ENCODE results near the gene DLG2. TPM values are rescaled to one million over a fixed set of nuclear protein-coding genes. Genes with fewer than 3 reads are reported as not detected.

Gene DLG2
- total RNA-seq, 1 donor from 2014 or later: 5.1 TPM

GRCh38 chr11:84089072-84090057 is 1537.8 kb downstream of the DLG2 start:
- no peak overlapping the region for H3K27ac Mint-ChIP-seq (ENCODE audit: unreplicated experiment)
- TF ChIP-seq CTCF (IDR thresholded peaks at IDR 0.05; ENCODE audit: unreplicated experiment): no peak

GRCh38 chr11:84071851-84072250 is 1555.3 kb downstream of the DLG2 start:
- H3K9me3 Mint-ChIP-seq (ENCODE audit: unreplicated experiment): no peaks in the 10 kb centered on the region
- H3K27me3 Mint-ChIP-seq (ENCODE audit: unreplicated experiment): no peaks in the 10 kb centered on the region
- H3K4me3 Mint-ChIP-seq (ENCODE audit: unreplicated experiment): no peak overlapping the region
- peaks cover 3% of the 10 kb centered on the region for H3K4me1 Mint-ChIP-seq (ENCODE audit: unreplicated experiment)
- no peak for TF ChIP-seq CTCF (IDR thresholded peaks at IDR 0.05; ENCODE audit: unreplicated experiment)
- no peak for DNase-seq (ENCODE audit: low spot score)
- no peak overlapping the region for H3K27ac Mint-ChIP-seq (ENCODE audit: unreplicated experiment)
- no peaks in the 10 kb centered on the region for H3K36me3 Mint-ChIP-seq (ENCODE audit: low read depth, unreplicated experiment)

More at GRCh38 chr11:84089072-84090057, 1537.8 kb downstream of the DLG2 start:
- Mint-ChIP-seq H3K36me3 (ENCODE audit: low read depth, unreplicated experiment) (no peaks in the 10 kb centered on the region), H3K9me3 (ENCODE audit: unreplicated experiment) (no peaks in the 10 kb centered on the region), H3K4me1 (ENCODE audit: unreplicated experiment) (peaks cover 2% of the 10 kb centered on the region), H3K27me3 (ENCODE audit: unreplicated experiment) (no peaks in the 10 kb centered on the region), H3K4me3 (ENCODE audit: unreplicated experiment) (no peak overlapping the region)
- DNase-seq (ENCODE audit: low spot score): no peak

- H3K27me3 Mint-ChIP-seq (ENCODE audit: unreplicated experiment): no peaks in the 10 kb centered on the region
- no peaks in the 10 kb centered on the region for H3K9me3 Mint-ChIP-seq (ENCODE audit: unreplicated experiment)
- TF ChIP-seq CTCF (IDR thresholded peaks at IDR 0.05; ENCODE audit: unreplicated experiment): no peak
- H3K4me3 Mint-ChIP-seq (ENCODE audit: unreplicated experiment): no peak overlapping the region
- no peaks in the 10 kb centered on the region for H3K4me1 Mint-ChIP-seq (ENCODE audit: unreplicated experiment)
- no peak for DNase-seq (ENCODE audit: low spot score)
- no peaks in the 10 kb centered on the region for H3K36me3 Mint-ChIP-seq (ENCODE audit: low read depth, unreplicated experiment)
- no peak overlapping the region for H3K27ac Mint-ChIP-seq (ENCODE audit: unreplicated experiment)
Observed at GRCh38 chr11:84069048-84069447, 1558.1 kb downstream of the DLG2 start.

GRCh38 chr11:84061726-84062125 is 1565.4 kb downstream of the DLG2 start:
- H3K27ac Mint-ChIP-seq (ENCODE audit: unreplicated experiment): no peak overlapping the region
- H3K36me3 Mint-ChIP-seq (ENCODE audit: low read depth, unreplicated experiment): no peaks in the 10 kb centered on the region
- no peak overlapping the region for H3K4me3 Mint-ChIP-seq (ENCODE audit: unreplicated experiment)
- TF ChIP-seq CTCF (IDR thresholded peaks at IDR 0.05; ENCODE audit: unreplicated experiment): no peak
- no peaks in the 10 kb centered on the region for H3K9me3 Mint-ChIP-seq (ENCODE audit: unreplicated experiment)
- no peaks in the 10 kb centered on the region for H3K4me1 Mint-ChIP-seq (ENCODE audit: unreplicated experiment)
- H3K27me3 Mint-ChIP-seq (ENCODE audit: unreplicated experiment): no peaks in the 10 kb centered on the region
- DNase-seq (ENCODE audit: low spot score): no peak
